ENCODE results near the gene DBF4B.

- TF ChIP-seq CTCF (conservative IDR thresholded peaks at IDR 0.05 in 1 of 2, IDR thresholded peaks at IDR 0.05 in 1 of 2; ENCODE audit: low read depth in 1 of 2, low read length in 2 of 2) (peak; percentile 97 to 99), EZH2 (IDR thresholded peaks at IDR 0.05; ENCODE audit: low read length, missing control alignments) (no peak)
These were observed 66.0 kb downstream of the DBF4B start for GRCh38 chr17:44774271-44775135.

Data from fibroblast of lung (primary cell).